ENCODE results near the gene PDCD4.
A peak's percentile ranks its signal among the peaks of the same experiment; 100 is the strongest.

Gene PDCD4

DNA sequence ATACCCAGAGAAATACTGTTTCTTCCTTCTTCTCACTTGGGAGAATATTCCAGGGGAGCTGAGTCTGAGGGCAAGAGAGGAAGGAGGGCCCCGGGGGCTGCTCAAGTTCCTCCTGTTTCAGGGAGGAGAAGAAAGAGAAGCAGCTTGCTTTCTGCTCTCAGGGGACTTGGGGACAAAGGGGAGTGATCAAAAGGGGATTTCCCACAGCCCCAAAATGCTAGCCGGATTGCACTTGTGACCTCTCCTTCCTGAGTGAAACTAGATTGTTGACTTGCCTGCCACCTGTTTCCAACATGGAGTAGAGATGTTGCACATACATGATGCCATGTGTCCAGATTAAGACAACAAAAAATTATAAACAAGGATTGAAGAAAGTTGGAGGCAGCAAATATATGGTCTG lies 28.7 kb upstream of the PDCD4 start:
- DNase-seq (ENCODE audit: low spot score), result peak; percentile 78
- TF ChIP-seq, protein P1, sequence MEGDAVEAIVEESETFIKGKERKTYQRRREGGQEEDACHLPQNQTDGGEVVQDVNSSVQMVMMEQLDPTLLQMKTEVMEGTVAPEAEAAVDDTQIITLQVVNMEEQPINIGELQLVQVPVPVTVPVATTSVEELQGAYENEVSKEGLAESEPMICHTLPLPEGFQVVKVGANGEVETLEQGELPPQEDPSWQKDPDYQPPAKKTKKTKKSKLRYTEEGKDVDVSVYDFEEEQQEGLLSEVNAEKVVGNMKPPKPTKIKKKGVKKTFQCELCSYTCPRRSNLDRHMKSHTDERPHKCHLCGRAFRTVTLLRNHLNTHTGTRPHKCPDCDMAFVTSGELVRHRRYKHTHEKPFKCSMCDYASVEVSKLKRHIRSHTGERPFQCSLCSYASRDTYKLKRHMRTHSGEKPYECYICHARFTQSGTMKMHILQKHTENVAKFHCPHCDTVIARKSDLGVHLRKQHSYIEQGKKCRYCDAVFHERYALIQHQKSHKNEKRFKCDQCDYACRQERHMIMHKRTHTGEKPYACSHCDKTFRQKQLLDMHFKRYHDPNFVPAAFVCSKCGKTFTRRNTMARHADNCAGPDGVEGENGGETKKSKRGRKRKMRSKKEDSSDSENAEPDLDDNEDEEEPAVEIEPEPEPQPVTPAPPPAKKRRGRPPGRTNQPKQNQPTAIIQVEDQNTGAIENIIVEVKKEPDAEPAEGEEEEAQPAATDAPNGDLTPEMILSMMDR (IDR thresholded peaks at IDR 0.05; ENCODE audit: extremely low read depth, missing control alignments), result no peak

DNA sequence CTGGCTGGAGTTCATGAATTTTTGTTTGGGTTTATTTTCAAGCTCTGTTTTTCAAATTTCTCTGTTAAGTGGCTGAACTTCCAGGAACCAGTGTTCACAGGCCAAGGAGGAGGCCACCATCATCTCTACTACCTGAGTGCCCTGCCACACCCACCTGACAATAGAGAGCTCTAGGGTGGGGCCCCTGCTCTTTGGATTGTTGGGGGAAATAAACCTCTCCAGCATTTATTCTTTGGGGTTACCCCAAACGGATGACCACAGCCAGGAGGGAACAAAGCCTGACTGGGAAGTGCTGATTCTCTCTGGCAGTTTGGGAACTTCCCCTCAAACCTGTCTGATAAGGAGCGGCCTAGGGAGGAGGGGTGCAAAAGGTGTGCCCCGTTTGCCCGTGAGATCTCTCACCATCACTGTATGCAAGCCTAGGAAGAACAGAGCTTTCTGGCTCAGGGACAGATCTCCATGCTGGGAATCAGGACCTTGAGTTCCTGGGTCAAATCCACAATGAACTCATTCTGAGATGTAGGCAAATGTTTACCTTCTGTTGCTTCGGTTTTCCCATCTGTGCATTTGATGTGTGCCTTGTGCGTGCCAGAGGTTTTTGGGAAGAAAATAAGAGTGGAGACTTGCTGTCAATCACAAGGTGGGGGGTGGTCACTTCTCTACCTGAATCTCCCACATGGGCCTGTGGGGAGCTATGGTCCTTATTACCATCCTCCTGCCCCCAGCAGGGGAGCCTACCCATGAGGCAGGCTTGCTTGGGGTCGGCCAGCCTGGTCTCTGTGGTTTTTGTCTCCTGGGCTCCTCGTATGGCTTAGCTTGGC lies 27.7 kb upstream of the PDCD4 start:
- no peak for DNase-seq (ENCODE audit: low spot score)
- TF ChIP-seq, protein P1 (IDR thresholded peaks at IDR 0.05; ENCODE audit: extremely low read depth, missing control alignments), result no peak

DNA sequence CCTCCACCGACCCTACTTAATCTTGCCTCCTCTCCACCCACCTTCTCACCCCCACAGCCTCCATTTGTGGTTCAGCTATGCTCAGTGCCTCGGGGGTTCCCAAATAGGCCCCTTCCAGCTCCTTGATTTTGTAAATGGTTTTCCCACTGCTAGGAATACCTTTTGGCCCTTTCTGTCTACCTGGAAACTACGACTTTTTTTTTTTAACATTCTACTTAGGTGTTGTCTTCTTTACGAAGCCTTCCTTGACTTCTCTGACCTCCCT lies 27.2 kb upstream of the PDCD4 start:
- DNase-seq (ENCODE audit: low spot score), result no peak
- TF ChIP-seq, protein P1 (IDR thresholded peaks at IDR 0.05; ENCODE audit: extremely low read depth, missing control alignments), result no peak

DNA sequence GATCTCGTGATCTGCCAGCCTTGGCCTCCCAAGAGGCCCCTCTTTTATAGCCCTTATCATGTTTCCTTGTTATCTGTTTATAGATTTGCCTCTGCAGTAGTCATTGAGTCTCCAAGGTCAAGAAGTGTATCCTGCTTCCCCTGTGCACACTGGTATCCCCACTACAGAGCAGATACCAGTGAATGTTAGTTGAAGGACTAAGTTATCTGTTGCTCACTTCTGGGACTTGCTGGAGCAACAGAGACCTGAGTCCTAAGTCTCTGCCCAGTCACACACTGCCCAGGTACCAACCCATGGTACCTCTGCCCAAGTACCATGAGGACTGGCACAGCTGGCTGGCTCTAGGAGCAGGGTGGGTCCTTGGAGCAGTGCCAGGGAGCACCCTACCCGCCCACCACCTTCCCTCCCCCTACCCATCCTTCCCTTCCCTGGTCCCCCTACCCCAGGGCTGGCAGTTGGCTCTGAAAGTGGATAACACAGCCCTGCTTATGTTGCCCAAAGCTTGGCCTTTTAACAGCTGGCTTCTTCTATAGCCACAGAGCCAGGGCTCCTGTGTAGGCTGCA lies 26.5 kb upstream of the PDCD4 start:
- DNase-seq (ENCODE audit: low spot score), result no peak
- TF ChIP-seq, protein P1 (IDR thresholded peaks at IDR 0.05; ENCODE audit: extremely low read depth, missing control alignments), result no peak

DNA sequence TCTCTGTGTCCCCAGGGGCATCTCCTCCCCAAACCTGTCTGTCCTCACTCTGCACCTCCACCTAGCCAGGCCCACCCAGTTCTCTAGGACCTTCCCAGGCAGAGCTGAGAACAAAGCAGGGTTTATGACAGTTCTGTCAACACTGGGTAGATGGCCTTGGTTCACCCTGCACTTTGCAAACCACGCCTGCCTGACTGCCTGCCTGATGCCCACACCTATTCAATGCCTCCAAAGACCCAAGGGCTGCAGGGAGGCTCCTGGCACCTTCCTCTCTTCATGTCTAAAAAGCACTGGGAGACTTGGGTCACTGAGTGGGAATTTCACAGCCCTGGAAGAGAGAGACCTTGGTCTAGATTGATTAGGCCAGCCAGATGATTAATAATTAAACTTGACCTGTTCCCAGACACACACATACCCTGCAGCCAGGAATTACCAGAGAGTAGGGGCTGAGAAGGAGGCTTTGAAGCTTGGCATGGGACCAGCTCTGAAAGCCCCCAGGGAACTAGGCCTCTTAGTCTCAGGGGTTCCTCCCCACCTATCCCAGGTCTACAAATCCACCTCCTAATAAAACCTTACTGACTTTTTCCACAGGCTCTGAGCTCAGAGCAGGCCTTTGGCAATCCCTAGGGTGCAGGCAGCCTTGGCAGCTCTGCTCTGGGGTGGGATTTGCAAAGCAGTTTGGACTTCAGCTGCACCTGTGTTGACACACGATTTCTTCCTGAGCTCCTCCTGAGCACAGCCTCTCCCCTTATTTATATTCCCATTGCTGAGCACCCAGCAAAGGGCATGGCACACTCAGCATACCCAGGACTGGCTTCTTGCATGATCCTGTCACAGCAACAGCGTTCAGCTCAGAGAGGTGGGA lies 25.7 kb upstream of the PDCD4 start:
- TF ChIP-seq, protein P1 (IDR thresholded peaks at IDR 0.05; ENCODE audit: extremely low read depth, missing control alignments), result no peak
- no peak for DNase-seq (ENCODE audit: low spot score)

DNA sequence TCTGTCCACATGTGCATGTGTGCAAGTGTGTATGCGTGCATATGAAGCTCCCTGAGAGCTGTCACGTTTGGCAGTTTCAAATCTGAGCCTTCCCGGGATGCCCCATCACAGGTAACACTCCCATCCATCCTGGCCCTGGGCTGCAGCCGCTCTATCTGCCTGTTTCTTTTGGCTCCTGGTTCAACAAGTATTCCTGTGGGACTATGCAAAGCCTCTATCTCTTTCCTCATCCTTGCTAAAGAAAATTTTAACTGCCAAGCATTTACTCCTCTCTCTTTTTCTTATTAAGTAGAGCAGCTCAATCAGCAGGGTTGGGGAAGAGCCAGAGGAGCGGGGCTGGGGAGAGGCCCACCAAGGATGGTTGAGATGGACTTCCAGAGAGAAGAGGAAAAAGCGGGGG lies 24.4 kb upstream of the PDCD4 start:
- DNase-seq (ENCODE audit: low spot score), result no peak
- TF ChIP-seq, protein P1 (IDR thresholded peaks at IDR 0.05; ENCODE audit: extremely low read depth, missing control alignments), result no peak

DNA sequence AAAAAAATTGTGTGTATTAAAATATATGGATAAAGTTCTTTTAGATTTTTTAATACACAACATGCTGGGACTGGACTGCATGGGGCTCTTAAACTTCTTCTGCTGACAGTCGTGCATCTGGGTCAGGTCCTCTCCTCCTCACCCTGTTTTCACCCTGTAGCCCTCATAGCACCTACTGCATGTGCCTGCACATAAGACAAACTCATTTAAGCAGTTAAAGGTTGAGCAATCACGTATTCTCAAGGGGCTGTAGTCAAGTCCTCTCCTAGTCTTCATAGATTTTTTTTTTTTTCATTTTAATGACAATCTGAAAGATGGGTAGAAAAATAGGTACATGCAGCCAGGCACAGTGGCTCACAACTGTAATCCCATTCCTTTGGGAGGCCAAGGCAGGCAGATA lies 23.6 kb upstream of the PDCD4 start:
- DNase-seq (ENCODE audit: low spot score), result no peak
- TF ChIP-seq, protein P1 (IDR thresholded peaks at IDR 0.05; ENCODE audit: extremely low read depth, missing control alignments), result no peak

All from GM20000 (cell line).